Purkinje cell (primary cell): ENCODE results near the gene PCDHGB7. TPM values are rescaled to one million over a fixed set of nuclear protein-coding genes. Genes with fewer than 3 reads are reported as not detected.

ENCODE experiments used
- polyA plus RNA-seq: library from polyadenylated mRNA; unstranded; fragments of >200 nt; fragmentation: Nextera tagmentation; gene quantifications from 2 replicates; pipeline ENCODE4 v1.2.1, GENCODE V29; 2014

PCDHGB7 gene
- polyA plus RNA-seq, 1 donor from 2014 or later = not detected

Other genes with a start within 250 kb of the PCDHGB7 start
- gene PCDHB7, start 245.0 kb upstream of the PCDHGB7 start, polyA plus RNA-seq = 0.78 TPM in 1 of 2 replicates, not detected in the other
- gene PCDHB8, start 239.9 kb upstream of the PCDHGB7 start, polyA plus RNA-seq = not detected in 2 replicates
- 0.09 and 0.70 TPM in 2 replicates for gene PCDHB16, start 235.3 kb upstream of the PCDHGB7 start, polyA plus RNA-seq
- gene PCDHB9, start 230.5 kb upstream of the PCDHGB7 start, polyA plus RNA-seq = 0.21 and 0.81 TPM in 2 replicates
- 1.2 and 3.6 TPM in 2 replicates for gene PCDHB10, start 225.3 kb upstream of the PCDHGB7 start, polyA plus RNA-seq
- 1.1 and 1.6 TPM in 2 replicates for gene PCDHB11, start 218.1 kb upstream of the PCDHGB7 start, polyA plus RNA-seq
- gene PCDHB12, start 209.0 kb upstream of the PCDHGB7 start, polyA plus RNA-seq = 2.6 and 2.8 TPM in 2 replicates
- 2.0 and 5.2 TPM in 2 replicates for gene PCDHB13, start 203.8 kb upstream of the PCDHGB7 start, polyA plus RNA-seq
- gene PCDHB14, start 194.3 kb upstream of the PCDHGB7 start, polyA plus RNA-seq = 5.3 and 5.4 TPM in 2 replicates
- gene PCDHB15, start 172.3 kb upstream of the PCDHGB7 start, polyA plus RNA-seq = 28.7 and 30.0 TPM in 2 replicates
- not detected in 2 replicates for gene SLC25A2, start 113.6 kb upstream of the PCDHGB7 start, polyA plus RNA-seq
- gene TAF7, start 96.9 kb upstream of the PCDHGB7 start, polyA plus RNA-seq = 374 and 453 TPM in 2 replicates
- gene PCDHGA1, start 87.2 kb upstream of the PCDHGB7 start, polyA plus RNA-seq = 0.69 TPM in 1 of 2 replicates, not detected in the other
- 1.9 TPM in 1 of 2 replicates, not detected in the other for gene PCDHGA2, start 78.9 kb upstream of the PCDHGB7 start, polyA plus RNA-seq
- gene PCDHGA3, start 73.8 kb upstream of the PCDHGB7 start, polyA plus RNA-seq = 1.3 and 4.3 TPM in 2 replicates
- gene PCDHGB1, start 67.6 kb upstream of the PCDHGB7 start, polyA plus RNA-seq = not detected in 2 replicates
- gene PCDHGA4, start 62.7 kb upstream of the PCDHGB7 start, polyA plus RNA-seq = 0.27 TPM in 1 of 2 replicates, not detected in the other
- gene PCDHGB2, start 57.7 kb upstream of the PCDHGB7 start, polyA plus RNA-seq = 0.08 and 2.9 TPM in 2 replicates
- 2.2 and 2.5 TPM in 2 replicates for gene PCDHGA5, start 53.5 kb upstream of the PCDHGB7 start, polyA plus RNA-seq
- gene PCDHGB3, start 47.4 kb upstream of the PCDHGB7 start, polyA plus RNA-seq = 0.06 and 1.2 TPM in 2 replicates
- 0.30 and 0.60 TPM in 2 replicates for gene PCDHGA6, start 43.8 kb upstream of the PCDHGB7 start, polyA plus RNA-seq
- gene PCDHGA7, start 34.9 kb upstream of the PCDHGB7 start, polyA plus RNA-seq = 0.73 and 1.8 TPM in 2 replicates
- 1.8 and 2.1 TPM in 2 replicates for gene PCDHGB4, start 30.0 kb upstream of the PCDHGB7 start, polyA plus RNA-seq
- 0.11 and 0.13 TPM in 2 replicates for gene PCDHGA8, start 25.0 kb upstream of the PCDHGB7 start, polyA plus RNA-seq
- 0.32 TPM in 1 of 2 replicates, not detected in the other for gene PCDHGB5, start 19.7 kb upstream of the PCDHGB7 start, polyA plus RNA-seq
- gene PCDHGA9, start 14.9 kb upstream of the PCDHGB7 start, polyA plus RNA-seq = 1.1 and 1.9 TPM in 2 replicates
- 0.31 and 0.42 TPM in 2 replicates for gene PCDHGB6, start 9.7 kb upstream of the PCDHGB7 start, polyA plus RNA-seq
- 6.1 and 7.8 TPM in 2 replicates for gene PCDHGA10, start 4.7 kb upstream of the PCDHGB7 start, polyA plus RNA-seq
- 1.5 and 2.4 TPM in 2 replicates for gene PCDHGA11, start 3.4 kb downstream of the PCDHGB7 start, polyA plus RNA-seq
- 3.6 and 4.3 TPM in 2 replicates for gene PCDHGA12, start 12.8 kb downstream of the PCDHGB7 start, polyA plus RNA-seq
- 51.6 and 70.9 TPM in 2 replicates for gene PCDHGC3, start 58.3 kb downstream of the PCDHGB7 start, polyA plus RNA-seq
- gene PCDHGC4, start 67.4 kb downstream of the PCDHGB7 start, polyA plus RNA-seq = 0.22 and 4.5 TPM in 2 replicates
- gene PCDHGC5, start 71.4 kb downstream of the PCDHGB7 start, polyA plus RNA-seq = 0.34 and 2.0 TPM in 2 replicates
- 2.2 and 2.4 TPM in 2 replicates for gene DIAPH1, start 201.3 kb downstream of the PCDHGB7 start, polyA plus RNA-seq
- gene HDAC3, start 219.2 kb downstream of the PCDHGB7 start, polyA plus RNA-seq = 40.0 and 47.2 TPM in 2 replicates
- gene RELL2, start 219.3 kb downstream of the PCDHGB7 start, polyA plus RNA-seq = 5.9 and 8.8 TPM in 2 replicates
- 0.65 and 1.5 TPM in 2 replicates for gene FCHSD1, start 233.7 kb downstream of the PCDHGB7 start, polyA plus RNA-seq